Stimulated activated CD8-positive, alpha-beta memory T cell treated with anti-CD3 and anti-CD28 coated beads, Interleukin-7, amount 100 ng/mL, for 4 hours (primary cell): ENCODE data around the gene SYT7.

ENCODE experiments used
- DNase-seq, 2 donors: peaks; one replicate each; pipeline ENCODE4 v3.0.0-alpha.2; 2020; ENCODE audit warnings: low read depth in 2 of 2

Gene SYT7

GRCh38 chr11:61518032-61518795 lies 62.7 kb downstream of the SYT7 start:
- DNase-seq, result no peak

- DNase-seq, result peak; percentile 19 to 27
Observed at GRCh38 chr11:61516675-61517572, 64.0 kb downstream of the SYT7 start.

- no peak for DNase-seq
Observed at GRCh38 chr11:61516191-61516590, 64.7 kb downstream of the SYT7 start.

GRCh38 chr11:61515686-61516085 lies 65.2 kb downstream of the SYT7 start:
- no peak for DNase-seq

GRCh38 chr11:61514050-61514917 lies 66.6 kb downstream of the SYT7 start:
- no peak for DNase-seq

GRCh38 chr11:61513143-61513765 lies 67.6 kb downstream of the SYT7 start:
- DNase-seq, result no peak

- DNase-seq, result no peak
Observed at GRCh38 chr11:61512435-61512834, 68.4 kb downstream of the SYT7 start.

GRCh38 chr11:61511383-61511782 lies 69.5 kb downstream of the SYT7 start:
- DNase-seq, result no peak

- no peak for DNase-seq
Observed at GRCh38 chr11:61510974-61511373, 69.9 kb downstream of the SYT7 start.

- DNase-seq, result no peak
Observed at GRCh38 chr11:61510166-61510919, 70.5 kb downstream of the SYT7 start.

- DNase-seq, result peak in 1 of 2 donors; percentile 37
Observed at GRCh38 chr11:61509043-61510029, 71.5 kb downstream of the SYT7 start.

- DNase-seq, result peak in 1 of 2 donors; percentile 13
Observed at GRCh38 chr11:61507962-61508861, 72.7 kb downstream of the SYT7 start, which contains the start of gene LRRC10B. Gene LRRC10B, plus strand, starts transcription at chr11:61508749. Its CDS starts 250 bp downstream, at chr11:61508999.

GRCh38 chr11:61507012-61507768 lies 73.7 kb downstream of the SYT7 start:
- no peak for DNase-seq

- no peak for DNase-seq
Observed at GRCh38 chr11:61505640-61506155, 75.2 kb downstream of the SYT7 start.

GRCh38 chr11:61505106-61505505 lies 75.8 kb downstream of the SYT7 start:
- DNase-seq, result no peak

- no peak for DNase-seq
Observed at GRCh38 chr11:61503135-61503770, 77.6 kb downstream of the SYT7 start.

- no peak for DNase-seq
Observed at GRCh38 chr11:61502522-61502921, 78.4 kb downstream of the SYT7 start.
